ENCODE results near the gene PPP2R3A.
"Not testable (repeated sequence)": the region's sequence is repeated elsewhere in the genome, so short reads cannot be mapped to it uniquely, and the experiment has no call there.

The PPP2R3A gene

DNA sequence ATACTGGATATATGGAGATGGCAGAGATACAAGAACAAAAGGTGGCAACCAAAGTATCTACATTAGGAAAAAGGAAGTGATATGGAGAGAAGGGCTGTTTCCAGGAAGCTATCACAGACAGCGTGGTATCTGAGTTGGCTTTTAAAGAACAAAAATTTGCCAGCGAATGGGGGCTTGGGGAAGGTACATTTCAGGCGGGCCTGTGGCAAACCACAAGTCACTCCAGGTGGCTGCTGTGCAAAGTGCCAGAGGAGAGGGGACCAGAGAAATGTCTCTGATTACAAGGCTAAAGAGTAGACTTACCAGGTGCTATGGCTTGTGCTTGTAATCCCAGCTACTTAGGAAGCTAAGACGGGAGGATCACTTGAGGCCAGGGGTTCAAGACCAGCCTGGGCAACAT lies 139.5 kb downstream of the PPP2R3A start:
- DNase-seq, result no peak

DNA sequence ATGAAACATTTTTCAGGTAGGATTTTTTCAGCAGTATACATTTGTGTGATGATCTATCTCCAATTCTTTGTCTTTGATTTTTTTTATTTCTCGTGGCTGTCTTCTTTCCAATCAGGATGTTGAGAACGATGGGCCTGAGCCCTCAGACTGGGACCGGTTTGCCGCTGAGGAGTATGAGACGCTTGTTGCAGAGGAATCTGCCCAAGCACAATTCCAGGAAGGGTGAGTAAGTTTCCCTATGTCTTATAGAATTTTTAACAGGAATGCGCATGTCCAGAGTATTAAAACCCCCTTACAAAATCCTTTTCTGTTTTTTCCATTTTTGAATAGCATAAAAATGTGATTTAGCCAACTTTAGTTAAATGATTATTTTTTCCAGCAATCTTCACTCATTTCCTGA lies 140.6 kb downstream of the PPP2R3A start:
- no peak for DNase-seq

DNA sequence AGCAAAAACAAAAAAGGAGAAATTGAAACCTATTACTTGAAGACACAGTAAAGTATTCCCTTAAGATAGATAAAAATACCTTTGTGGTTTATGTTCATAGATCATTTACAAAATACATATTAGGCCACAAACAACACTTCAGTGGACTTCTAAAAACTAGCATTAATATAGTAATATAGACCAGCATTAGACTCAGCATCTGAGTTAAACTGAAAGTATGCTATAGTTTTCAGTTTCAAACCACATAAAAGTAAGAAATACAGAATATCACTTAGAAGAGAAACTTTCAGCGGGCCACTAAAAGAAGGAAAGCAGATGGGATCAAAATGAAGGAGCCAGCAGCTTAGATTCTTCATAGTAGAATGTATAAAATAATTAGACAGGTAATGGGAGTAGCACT lies 144.0 kb downstream of the PPP2R3A start:
- no peak for DNase-seq

DNA sequence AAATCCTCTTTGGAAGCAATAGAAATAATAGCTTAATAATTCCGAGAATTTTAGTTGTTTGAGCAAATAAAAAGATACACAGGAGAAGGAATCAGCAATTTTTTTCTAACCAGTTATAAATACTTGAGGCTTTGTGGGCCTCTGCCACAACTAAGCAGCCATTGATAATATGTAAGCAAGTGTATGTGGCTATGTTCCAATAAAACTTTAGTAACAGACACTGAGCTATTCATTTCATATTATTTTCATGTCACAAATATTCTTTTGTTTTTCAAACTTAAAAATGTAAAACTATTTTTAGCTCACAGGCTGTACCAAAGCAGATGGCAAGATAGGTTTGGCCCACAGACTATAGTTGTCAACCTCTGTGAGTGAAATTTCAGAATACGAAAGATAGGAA lies 145.0 kb downstream of the PPP2R3A start:
- DNase-seq, result no peak

DNA sequence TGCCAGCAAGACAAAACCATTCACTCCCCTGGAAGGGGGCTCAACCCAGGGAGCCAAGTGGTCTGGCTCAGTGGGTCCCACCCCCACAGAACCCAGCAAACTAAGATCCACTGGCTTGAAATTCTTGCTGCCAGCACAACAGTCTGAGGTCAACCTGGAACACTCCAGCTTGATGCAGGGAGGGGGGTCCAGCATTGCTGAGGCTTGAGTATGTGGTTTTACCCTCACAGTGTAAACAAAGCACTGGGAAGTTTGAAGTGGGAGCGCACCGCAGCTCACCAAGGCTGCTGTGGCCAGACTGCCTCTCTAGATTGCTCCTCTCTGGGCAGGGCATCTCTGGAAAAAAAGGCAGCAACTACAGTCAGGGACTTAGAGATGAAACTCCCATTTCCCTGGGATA lies 148.9 kb downstream of the PPP2R3A start:
- DNase-seq, result no peak

DNA sequence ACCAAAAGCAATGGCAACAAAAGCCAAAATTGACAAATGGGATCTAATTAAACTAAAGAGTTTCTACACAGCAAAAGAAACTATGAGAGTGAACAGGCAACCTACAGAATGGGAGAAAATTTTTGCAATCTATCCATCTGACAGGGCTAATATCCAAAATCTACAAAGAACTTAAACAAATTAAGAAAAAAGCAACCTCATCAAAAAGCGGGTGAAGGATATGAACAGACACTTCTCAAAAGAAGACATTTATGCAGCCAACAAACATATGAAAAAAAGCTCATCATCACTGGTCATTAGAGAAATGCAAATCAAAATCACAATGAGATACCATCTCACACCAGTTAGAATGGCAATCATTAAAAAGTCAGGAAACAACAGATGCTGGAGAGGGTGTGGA lies 153.8 kb downstream of the PPP2R3A start:
- not testable (repeated sequence) for DNase-seq

DNA sequence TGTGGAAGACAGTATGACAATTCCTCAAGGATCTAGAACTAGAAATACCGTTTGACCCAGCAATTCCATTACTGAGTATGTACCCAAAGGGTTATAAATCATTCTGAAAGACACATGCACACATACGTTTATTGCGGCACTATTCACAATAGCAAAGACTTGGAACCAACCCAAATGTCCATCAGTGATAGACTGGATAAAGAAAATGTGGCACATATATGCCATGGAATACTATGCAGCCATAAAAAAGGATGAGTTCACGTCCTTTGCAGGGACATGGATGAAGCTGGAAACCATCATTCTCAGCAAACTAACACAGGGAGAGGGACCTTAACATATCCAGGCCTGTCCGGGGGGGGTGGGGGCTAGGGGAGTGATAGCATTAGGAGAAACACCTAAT lies 154.3 kb downstream of the PPP2R3A start:
- not testable (repeated sequence) for DNase-seq

DNA sequence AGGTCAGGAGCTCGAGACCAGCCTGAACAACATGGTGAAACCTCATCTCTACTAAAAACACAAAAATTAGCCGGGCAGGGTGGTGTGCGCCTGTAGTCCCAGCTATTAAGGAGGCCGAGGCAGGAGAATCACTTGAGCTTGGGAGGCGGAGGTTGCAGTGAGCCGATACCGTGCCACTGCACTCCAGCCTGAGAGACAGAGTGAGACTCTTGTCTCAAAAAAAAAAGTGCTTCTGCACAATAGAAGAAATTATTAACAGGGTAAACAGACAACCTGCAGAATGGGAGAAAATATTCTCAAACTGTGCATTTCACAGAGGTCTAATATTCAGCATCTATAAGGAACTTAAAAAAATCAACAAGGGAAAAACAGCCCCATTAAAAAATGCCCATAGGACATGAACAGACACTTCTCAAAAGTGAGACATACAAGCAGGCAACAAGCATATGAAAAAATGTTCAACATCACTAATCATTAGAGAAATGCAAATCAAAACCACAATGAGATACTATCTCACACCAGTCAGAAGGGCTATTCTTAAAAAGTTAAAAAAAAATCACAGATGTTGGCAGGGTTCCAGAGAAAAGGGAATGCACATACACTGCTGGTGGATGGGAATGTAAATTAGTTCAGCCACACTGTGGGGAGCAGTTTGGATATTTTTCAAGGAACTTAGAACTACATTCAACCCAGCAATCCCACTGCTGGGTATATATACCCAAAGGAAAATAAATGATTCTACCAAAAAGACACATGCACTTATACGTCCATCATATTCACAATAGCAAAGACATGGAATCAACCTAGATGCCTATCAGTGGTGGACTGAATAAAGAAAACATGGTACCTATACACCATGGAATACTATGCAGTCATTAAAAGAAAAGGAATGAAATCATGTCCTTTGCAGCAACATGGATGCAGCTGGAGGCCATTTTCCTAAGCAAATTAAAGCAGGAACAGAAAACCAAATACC lies 155.1 kb downstream of the PPP2R3A start:
- peak; percentile 83 for DNase-seq

DNA sequence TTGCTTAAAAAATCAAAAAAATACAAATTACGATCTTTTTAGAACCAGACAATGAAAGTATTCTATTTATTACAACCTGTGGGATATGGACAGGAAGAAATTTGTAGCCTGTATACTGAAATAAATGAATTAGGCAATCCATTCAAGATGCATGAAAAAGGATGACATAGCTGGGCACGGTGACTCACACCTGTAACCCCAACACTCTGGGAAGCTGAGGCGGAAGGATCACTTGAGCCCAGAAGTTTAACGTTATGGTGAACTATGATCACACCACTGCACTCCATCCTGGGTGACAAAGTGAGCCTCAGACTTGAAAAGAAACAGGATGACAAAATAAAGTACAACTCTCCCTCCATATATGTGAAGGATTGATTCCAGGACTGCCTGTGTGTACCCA lies 156.5 kb downstream of the PPP2R3A start:
- no peak for DNase-seq

DNA sequence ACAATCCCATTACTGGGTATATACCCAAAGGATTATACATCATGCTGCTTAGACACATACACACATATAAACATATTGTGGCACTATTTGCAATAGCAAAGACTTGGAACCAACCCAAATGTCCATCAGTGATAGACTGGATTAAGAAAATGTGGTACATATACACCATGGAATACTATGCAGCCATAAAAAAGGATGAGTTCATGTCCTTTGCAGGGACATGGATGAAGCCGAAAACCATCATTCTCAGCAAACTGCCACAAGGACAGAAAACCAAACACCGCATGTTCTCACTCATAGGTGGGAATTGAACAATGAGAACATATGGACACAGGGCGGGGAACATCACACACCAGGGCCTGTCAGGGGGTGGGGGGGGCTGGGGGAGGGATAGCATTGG lies 166.1 kb downstream of the PPP2R3A start:
- not testable (repeated sequence) for DNase-seq

DNA sequence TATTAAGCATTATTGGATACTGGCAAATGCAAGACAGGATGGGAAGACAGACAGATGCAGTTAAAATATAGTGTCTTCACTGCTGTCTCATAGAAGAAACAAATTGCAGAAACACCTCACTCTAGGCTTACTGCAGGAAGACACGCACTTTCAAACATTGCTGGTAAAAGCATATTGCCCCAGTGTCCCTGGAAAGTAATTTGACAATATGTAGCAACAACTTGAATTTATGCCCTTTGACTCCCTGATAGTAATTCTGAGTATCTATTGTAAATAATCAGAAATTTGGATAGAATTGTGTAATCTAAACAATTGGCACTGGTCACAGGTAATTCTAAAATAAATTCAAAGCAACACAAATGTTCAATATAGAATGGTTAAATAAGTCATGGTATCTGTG lies 168.6 kb downstream of the PPP2R3A start:
- no peak for DNase-seq

DNA sequence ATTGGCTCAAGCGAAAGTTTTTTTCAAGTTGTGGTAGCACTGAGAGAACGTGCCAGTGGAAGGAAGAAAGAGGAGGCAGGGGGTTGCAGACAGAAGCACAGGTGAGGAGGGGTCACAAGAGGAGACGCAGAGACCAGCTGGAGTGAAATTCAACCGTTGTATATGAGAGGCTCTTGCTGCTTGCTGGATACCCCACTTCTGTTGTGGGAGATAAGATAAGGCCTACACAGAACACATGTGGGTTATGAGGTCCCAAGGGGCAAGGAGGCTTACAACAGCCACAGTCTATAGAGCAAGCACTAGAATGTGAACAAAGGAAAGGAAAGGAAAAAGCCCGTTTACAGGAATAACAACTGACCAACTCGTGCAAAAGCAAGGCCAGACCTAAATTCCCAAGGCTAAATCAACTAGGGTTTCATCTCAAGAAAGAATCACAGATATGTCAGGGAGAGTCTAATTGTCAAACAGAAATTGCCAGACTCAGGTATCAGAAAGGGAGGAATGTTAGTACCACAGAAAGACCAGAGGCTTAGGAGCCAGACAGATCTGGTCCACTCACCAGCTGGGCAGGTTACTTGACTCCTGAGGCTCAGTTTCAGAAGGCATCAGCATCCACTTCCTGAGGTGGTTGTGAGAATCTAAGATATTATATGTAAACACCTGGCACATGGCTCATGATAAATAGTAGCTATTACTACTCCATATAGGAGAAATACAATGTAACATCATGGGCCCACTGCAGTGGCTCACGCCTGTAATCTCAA lies 169.7 kb downstream of the PPP2R3A start:
- DNase-seq, result no peak

DNA sequence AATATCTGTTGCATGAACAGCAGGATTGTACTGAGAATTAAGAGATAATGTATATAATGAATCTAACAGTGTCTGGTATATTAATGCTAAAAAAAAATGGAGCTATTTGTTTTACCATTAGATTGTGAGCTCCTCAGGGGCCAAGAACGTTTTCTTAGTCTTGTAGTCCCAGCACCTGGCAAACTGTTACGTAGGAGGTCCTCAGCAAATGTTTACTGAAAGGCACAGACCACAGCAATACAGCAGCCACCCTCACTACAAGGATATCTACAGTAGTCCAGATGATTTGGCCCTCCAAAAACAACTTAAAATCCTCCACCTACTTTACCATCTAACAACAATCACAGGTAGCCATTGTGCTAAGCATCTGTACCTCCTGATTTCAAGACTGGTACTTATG lies 170.9 kb downstream of the PPP2R3A start:
- DNase-seq, result no peak

DNA sequence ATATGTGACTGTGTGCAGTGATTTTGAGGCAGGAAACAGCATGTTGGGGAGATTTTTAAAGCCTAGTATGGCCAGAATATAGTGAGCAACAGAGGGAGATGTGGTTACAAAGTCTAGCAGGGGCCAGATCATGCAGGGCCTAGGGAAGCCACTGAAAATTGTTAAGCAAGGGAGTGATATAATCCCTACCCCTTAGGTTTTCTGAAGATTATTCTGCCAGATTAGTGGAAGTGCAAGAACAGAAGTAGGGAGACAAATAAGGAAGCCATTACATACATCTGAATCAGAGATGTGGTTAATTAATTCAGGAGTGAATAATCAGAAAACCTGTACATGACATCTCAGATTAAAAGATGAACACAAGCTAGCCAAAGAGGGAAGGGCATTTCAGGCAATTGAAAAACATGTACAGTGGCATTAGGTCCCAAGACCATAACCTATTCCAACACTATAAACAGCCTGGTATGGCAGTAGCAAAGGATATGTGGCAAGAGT lies 175.8 kb downstream of the PPP2R3A start:
- peak; percentile 41 for DNase-seq

DNA sequence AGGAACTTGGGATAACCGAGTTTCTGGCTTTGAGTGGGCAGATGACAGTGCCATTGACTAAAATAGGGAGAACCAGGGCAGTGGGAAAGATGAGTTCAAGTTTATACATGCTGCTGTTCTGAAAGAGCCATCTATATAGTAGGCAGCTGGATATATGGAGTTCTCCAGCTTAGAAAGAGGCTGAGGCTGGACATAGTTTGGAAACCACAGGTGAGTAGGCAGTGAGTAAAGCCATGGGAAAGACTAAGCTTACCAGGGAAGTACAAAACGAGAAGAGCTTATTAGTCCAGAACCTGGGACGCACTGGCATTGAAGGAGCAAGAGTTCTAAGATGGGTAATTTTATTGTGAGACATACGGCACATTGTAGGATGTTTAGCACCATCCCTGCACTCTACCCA lies 176.4 kb downstream of the PPP2R3A start:
- no peak for DNase-seq

DNA sequence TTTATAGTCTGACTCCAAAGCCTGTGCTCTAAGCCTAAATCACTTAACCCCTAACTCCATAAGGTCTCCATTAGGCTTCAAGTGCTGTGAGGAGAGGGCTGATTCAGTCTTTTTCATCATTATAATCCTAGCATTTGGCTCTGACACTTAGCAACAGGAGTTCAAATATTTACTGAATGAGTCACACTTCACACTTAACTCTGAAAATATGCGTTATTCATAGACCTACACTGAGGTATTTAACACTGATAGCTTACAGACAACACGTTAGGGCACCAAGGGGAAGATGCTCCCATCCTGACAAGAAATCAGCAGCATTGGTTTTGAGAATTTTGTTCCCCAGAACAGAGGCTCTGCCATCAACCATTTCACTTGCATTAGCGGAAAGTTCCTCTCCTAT lies 177.1 kb downstream of the PPP2R3A start:
- peak; percentile 94 for DNase-seq

DNA sequence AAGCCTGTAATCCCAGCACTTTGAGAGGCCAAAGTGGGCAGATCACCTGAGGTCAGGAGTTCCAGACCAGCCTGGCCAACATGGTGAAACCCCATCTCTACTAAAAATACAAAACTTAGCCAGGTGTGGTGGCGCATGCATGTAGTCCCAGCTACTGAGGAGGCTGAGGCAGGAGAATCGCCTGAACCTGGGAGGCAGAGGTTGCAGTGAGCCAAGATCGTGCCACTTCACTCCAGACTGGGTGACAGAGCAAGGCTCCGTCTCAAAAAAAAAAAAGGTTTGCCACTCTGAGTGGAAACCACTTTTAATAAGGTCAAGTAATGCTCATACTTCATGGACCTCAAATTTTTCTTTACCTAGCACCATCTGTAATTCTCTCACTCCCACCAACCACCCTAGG lies 178.9 kb downstream of the PPP2R3A start:
- DNase-seq, result not testable (repeated sequence)

DNA sequence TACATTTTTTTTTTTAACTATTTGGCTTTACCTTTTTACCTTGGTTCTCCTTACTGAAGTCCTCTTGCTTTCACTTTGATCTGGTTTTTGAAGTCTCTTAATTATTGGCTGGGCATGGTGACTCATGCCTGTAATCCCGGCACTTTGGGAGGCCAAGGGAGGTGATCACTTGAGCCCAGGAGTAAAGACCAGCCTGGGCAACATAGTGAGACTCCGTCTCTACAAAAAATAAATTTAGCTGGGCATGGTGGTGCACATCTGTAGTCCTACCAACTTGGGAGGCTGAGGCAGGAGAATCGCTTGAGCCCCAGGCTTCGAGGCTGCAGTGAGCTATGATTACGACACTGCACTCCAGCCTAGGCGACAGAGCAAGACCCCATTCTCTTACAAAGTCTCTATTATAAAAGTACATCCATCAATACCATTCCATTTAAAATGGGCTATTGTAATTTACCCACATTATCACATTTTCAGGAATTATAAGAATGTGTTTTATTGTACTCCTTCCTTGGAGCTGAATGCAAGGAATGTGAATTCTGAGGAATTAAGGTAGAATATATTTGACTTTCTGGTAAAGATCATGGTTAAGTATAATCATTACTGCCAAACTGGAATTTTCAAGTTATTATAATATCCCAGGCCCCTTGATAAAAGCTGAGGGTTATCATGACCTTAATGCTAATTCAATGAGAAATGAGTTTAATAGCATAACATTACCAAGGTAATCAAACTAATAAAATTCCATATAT lies 181.6 kb downstream of the PPP2R3A start:
- no peak for DNase-seq

DNA sequence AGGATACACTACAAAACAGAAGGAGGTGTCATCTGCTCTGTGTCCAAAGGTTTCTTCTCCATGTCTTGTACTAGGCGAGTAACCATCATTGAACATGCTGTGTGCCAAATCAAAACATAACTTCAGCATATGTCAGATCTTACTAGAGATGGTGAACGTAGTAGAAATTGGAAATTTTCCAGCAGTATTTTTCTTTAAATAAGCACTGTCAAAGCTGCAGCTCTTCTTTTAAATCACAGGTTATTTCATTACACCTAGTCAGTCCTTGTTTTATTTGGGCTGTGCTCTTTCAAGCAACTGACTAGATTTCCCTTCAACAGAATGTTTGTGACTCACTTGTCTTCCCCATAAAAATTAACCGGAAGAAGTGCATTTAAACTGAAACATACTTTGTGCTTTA lies 184.1 kb downstream of the PPP2R3A start:
- peak; percentile 50 for DNase-seq

DNA sequence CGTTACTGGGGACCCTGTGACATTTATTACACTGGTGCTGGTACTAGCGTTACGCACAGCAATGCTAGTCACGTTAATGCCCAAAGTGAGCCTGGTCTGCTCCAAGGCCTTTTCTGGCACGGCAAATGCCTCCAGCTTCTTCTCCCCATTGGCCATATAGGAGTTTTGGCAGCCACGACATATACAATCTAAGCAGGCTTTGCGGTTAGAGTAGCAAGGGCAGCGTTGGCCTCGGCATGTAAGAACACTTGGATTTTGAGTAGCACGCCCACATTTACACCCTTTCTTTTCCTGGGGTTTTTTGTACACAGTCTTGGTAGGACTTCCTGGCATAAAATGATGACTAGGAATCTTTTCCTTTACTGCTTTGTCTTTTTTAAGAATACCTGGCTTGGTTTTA lies 185.7 kb downstream of the PPP2R3A start:
- no peak for DNase-seq

DNA sequence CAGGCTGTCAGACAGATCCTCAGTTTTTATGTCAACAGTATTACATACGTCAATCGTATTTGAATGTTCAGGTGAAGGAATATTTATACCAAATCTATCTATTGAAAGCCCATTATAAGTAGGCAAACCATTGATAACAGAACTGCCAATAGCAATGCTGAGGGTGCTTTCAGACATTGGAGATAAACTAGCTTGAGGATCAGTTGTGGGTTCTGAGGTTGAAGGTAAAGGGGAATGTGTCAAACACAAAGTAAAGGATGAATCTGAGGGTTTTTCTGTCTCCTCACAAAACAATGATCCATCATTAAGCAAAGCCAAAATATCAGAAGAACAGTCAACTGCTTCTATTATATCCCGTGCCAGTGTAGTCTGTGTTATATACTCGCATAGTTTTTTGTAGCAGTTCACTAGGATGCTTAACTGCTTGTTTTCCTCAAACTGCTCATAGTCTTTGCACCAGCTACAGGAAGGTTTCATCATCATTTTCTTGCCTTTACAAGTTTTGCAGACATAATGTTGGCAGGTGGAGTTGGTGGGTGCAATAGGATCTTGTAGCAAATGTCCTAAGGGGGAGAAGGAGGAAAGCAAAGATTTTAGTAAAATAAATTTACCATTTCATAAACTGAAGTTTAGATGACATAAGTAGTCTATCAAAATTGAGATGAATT lies 186.8 kb downstream of the PPP2R3A start:
- no peak for DNase-seq

DNA sequence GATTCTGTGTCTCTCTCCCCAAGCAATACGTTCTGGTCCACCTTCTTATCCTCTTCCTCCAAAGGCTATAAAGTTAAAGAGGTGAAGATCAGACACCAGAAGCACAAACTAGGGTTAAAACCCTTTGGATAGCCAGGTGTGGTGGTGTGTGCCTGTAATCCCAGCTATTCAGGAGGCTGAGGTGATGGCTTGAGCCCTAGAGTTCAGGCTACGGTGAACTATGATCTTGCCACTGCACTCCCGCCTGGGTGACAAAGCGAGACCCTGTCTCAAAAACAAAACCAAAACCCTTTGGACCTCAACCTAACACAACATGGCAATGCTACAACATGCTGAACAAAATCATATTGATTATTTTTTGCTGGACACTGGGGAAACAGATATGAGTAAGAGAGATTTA lies 187.4 kb downstream of the PPP2R3A start:
- no peak for DNase-seq

DNA sequence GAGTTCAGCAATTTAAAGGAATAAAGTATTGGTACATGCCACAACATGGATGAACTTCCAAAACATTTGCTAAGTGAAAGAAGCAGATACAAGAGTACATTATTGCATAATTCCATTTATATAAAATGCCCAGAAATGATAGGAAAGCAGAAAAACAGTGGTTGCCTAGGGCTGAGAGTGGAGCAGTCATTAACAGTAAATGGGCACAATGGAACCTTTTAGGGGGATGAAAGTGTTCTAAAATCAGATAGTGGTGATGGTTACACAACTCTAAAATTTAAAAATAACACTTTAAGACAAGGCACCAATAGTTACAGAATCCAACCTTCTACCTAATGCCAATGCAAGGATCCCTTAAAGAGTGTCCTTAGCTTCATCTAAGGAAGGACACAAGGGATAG lies 196.0 kb downstream of the PPP2R3A start:
- no peak for DNase-seq

Data from fibroblast of skin of right quadriceps (primary cell).